HG03571 (cell line): ENCODE results near the gene NDRG3.

Experiments
- ATAC-seq: cut with Tn5 transposase; IDR thresholded peaks from one replicate; pipeline ENCODE4 v1.9.1; 2021; ENCODE audit not compliant: unreplicated experiment

Gene NDRG3

GRCh38 chr20:36745927-36746659 lies at the start of gene NDRG3:
TSS of gene NDRG3 (minus strand) at chr20:36746090. CDS start at chr20:36721735, 24,355 bp downstream.
- peak; percentile 85 for ATAC-seq

GRCh38 chr20:36794116-36794474 lies 48.2 kb upstream of the NDRG3 start:
- no peak for ATAC-seq

- no peak for ATAC-seq
Observed at GRCh38 chr20:36793294-36794115, 47.6 kb upstream of the NDRG3 start.

- no peak for ATAC-seq
Observed at GRCh38 chr20:36792422-36792821, 46.5 kb upstream of the NDRG3 start.

GRCh38 chr20:36791862-36792261 lies 46.0 kb upstream of the NDRG3 start:
- no peak for ATAC-seq

GRCh38 chr20:36786663-36787062 lies 40.8 kb upstream of the NDRG3 start:
- no peak for ATAC-seq

- no peak for ATAC-seq
Observed at GRCh38 chr20:36786246-36786645, 40.4 kb upstream of the NDRG3 start.

- ATAC-seq: no peak
Observed at GRCh38 chr20:36785308-36785707, 39.4 kb upstream of the NDRG3 start.

- ATAC-seq: no peak
Observed at GRCh38 chr20:36784900-36785299, 39.0 kb upstream of the NDRG3 start.

- ATAC-seq: no peak
Observed at GRCh38 chr20:36784116-36784515, 38.2 kb upstream of the NDRG3 start.

- no peak for ATAC-seq
Observed at GRCh38 chr20:36779656-36780025, 33.8 kb upstream of the NDRG3 start.

GRCh38 chr20:36778831-36779655 lies 33.2 kb upstream of the NDRG3 start:
- ATAC-seq: no peak

GRCh38 chr20:36777576-36777975 lies 31.7 kb upstream of the NDRG3 start:
- no peak for ATAC-seq

- no peak for ATAC-seq
Observed at GRCh38 chr20:36777167-36777566, 31.3 kb upstream of the NDRG3 start.

- no peak for ATAC-seq
Observed at GRCh38 chr20:36775826-36776225, 29.9 kb upstream of the NDRG3 start.

GRCh38 chr20:36775196-36775595 lies 29.3 kb upstream of the NDRG3 start:
- ATAC-seq: no peak

GRCh38 chr20:36773597-36774390 lies 27.9 kb upstream of the NDRG3 start, which contains the start of gene DSN1:
TSS of gene DSN1 (minus strand) at chr20:36773763. CDS start at chr20:36771458, 2,305 bp downstream.
- ATAC-seq: peak; percentile 74

GRCh38 chr20:36773107-36773596 lies 27.3 kb upstream of the NDRG3 start:
- peak; percentile 23 for ATAC-seq

GRCh38 chr20:36770680-36771079 lies 24.8 kb upstream of the NDRG3 start:
- no peak for ATAC-seq

GRCh38 chr20:36768768-36769430 lies 23.0 kb upstream of the NDRG3 start:
- no peak for ATAC-seq
